ENCODE data around the gene CCR5. TPM values are rescaled to one million over a fixed set of nuclear protein-coding genes. Genes with fewer than 3 reads are reported as not detected.
"Not testable (repeated sequence)": the region's sequence is repeated elsewhere in the genome, so short reads cannot be mapped to it uniquely, and the experiment has no call there.

The CCR5 gene
- total RNA-seq, 4 donors from 2014 or later, result 0.23 to 1.8 (median 0.44) TPM

GRCh38 chr3:46400846-46401245 lies 30.1 kb downstream of the CCR5 start:
- 66 to 81% methylated on average over 4 to 5 of the region's 5 CpGs for WGBS, 2 donors (ENCODE audit: low coverage in 1 of 2)
- H3K9me3 ChIP-seq, result no peaks in the 10 kb centered on the region
- TF ChIP-seq POLR2AphosphoS5 (IDR thresholded peaks at IDR 0.05) (no peak), EP300 (IDR thresholded peaks at IDR 0.05) (no peak), CTCF (IDR thresholded peaks at IDR 0.05) (no peak), POLR2A (IDR thresholded peaks at IDR 0.05) (no peak)
- no peak overlapping the region for H3K27ac ChIP-seq
- ATAC-seq, result no peak
- H3K27me3 ChIP-seq, result no peaks in the 10 kb centered on the region
- peaks cover 0 to 12% (median 2%) of the 10 kb centered on the region in 3 donors for H3K4me1 ChIP-seq
- H3K36me3 ChIP-seq, result no peaks in the 10 kb centered on the region
- no peak overlapping the region for H3K4me3 ChIP-seq

GRCh38 chr3:46401579-46401978 lies 30.8 kb downstream of the CCR5 start:
- ATAC-seq, result no peak
- TF ChIP-seq POLR2AphosphoS5 (IDR thresholded peaks at IDR 0.05), result no peak
- no peak for TF ChIP-seq POLR2A (IDR thresholded peaks at IDR 0.05)
- no peak for TF ChIP-seq CTCF (IDR thresholded peaks at IDR 0.05)
- no peak for TF ChIP-seq EP300 (IDR thresholded peaks at IDR 0.05)
- WGBS, 2 donors (ENCODE audit: low coverage in 1 of 2), result 94% methylated on average over 2 of the region's 2 CpGs; no CpG with 5 or more reads in 1 of the 2 donors
- no peak overlapping the region for H3K4me3 ChIP-seq
- peaks cover under 1% of the 10 kb centered on the region for H3K27me3 ChIP-seq
- no peaks in the 10 kb centered on the region for H3K9me3 ChIP-seq
- H3K4me1 ChIP-seq, result peaks cover 0 to 19% (median 4%) of the 10 kb centered on the region in 3 donors
- no peaks in the 10 kb centered on the region for H3K36me3 ChIP-seq
- H3K27ac ChIP-seq, result no peak overlapping the region

GRCh38 chr3:46402902-46403301 lies 32.2 kb downstream of the CCR5 start:
- not testable (repeated sequence) for H3K4me3 ChIP-seq, H3K9me3 ChIP-seq, H3K27ac ChIP-seq, H3K36me3 ChIP-seq, ATAC-seq
- H3K27me3 ChIP-seq, result peaks cover 13% of the 10 kb centered on the region
- H3K4me1 ChIP-seq, result peaks cover 0 to 21% (median 4%) of the 10 kb centered on the region in 3 donors
- WGBS, 2 donors (ENCODE audit: low coverage in 1 of 2), result 91 to 92% methylated on average over 4 of the region's 4 CpGs

GRCh38 chr3:46405301-46406019 lies 34.7 kb downstream of the CCR5 start:
- H3K4me3 ChIP-seq, result no peak overlapping the region
- peaks cover 0 to 21% (median 4%) of the 10 kb centered on the region in 3 donors for H3K4me1 ChIP-seq
- TF ChIP-seq POLR2AphosphoS5 (IDR thresholded peaks at IDR 0.05), result no peak
- TF ChIP-seq CTCF (IDR thresholded peaks at IDR 0.05), result no peak
- no peak for TF ChIP-seq POLR2A (IDR thresholded peaks at IDR 0.05)
- TF ChIP-seq EP300 (IDR thresholded peaks at IDR 0.05), result no peak
- H3K27me3 ChIP-seq, result peaks cover 18% of the 10 kb centered on the region
- peak overlapping the region; percentile 52 to 72 (median 58) for H3K27ac ChIP-seq
- WGBS, 2 donors (ENCODE audit: low coverage in 1 of 2), result 31 to 42% methylated on average over 7 to 9 of the region's 11 CpGs
- H3K9me3 ChIP-seq, result no peaks in the 10 kb centered on the region
- H3K36me3 ChIP-seq, result no peaks in the 10 kb centered on the region
- ATAC-seq, result peak; percentile 64

- Histone ChIP-seq H3K4me3 (no peak overlapping the region), H3K36me3 (no peaks in the 10 kb centered on the region), H3K4me1 (peaks cover 0 to 21% (median 4%) of the 10 kb centered on the region in 3 donors), H3K27me3 (peaks cover 18% of the 10 kb centered on the region), H3K9me3 (no peaks in the 10 kb centered on the region), H3K27ac (peak overlapping the region in 3 of 4 donors; percentile 58 to 72 (median 58))
- TF ChIP-seq POLR2A (IDR thresholded peaks at IDR 0.05) (no peak), EP300 (IDR thresholded peaks at IDR 0.05) (no peak), CTCF (IDR thresholded peaks at IDR 0.05) (no peak), POLR2AphosphoS5 (IDR thresholded peaks at IDR 0.05) (no peak)
- WGBS, 2 donors (ENCODE audit: low coverage in 1 of 2), result 68 to 80% methylated on average over 2 to 4 of the region's 4 CpGs
- peak; percentile 11 for ATAC-seq
These were observed 35.7 kb downstream of the CCR5 start for GRCh38 chr3:46406443-46406787.
